HG03342 (cell line): ENCODE data around the gene DNAJC8.

ENCODE experiments used
- ATAC-seq: cut with Tn5 transposase; IDR thresholded peaks from one replicate; pipeline ENCODE4 v1.9.1; 2021; ENCODE audit warnings: mild to moderate bottlenecking, moderate library complexity; ENCODE audit not compliant: unreplicated experiment

DNAJC8 gene

GRCh38 chr1:28249866-28250295 lies 17.1 kb upstream of the DNAJC8 start:
- no peak for ATAC-seq

- no peak for ATAC-seq
Measured at GRCh38 chr1:28249013-28249865, 16.4 kb upstream of the DNAJC8 start.

- ATAC-seq: no peak
Measured at GRCh38 chr1:28248273-28249012, 15.6 kb upstream of the DNAJC8 start.

GRCh38 chr1:28247612-28248272 lies 14.9 kb upstream of the DNAJC8 start:
- ATAC-seq: no peak

GRCh38 chr1:28246427-28246832 lies 13.6 kb upstream of the DNAJC8 start:
- ATAC-seq: no peak

GRCh38 chr1:28244549-28245251 lies 11.9 kb upstream of the DNAJC8 start:
- no peak for ATAC-seq

- no peak for ATAC-seq
Measured at GRCh38 chr1:28243685-28244311, 11.0 kb upstream of the DNAJC8 start.

GRCh38 chr1:28241638-28242241 lies 8.9 kb upstream of the DNAJC8 start:
- no peak for ATAC-seq

GRCh38 chr1:28240024-28240423 lies 7.2 kb upstream of the DNAJC8 start:
- no peak for ATAC-seq

GRCh38 chr1:28239004-28239403 lies 6.2 kb upstream of the DNAJC8 start:
- ATAC-seq: no peak

GRCh38 chr1:28236656-28237322 lies 4.0 kb upstream of the DNAJC8 start:
- no peak for ATAC-seq

- ATAC-seq: peak; percentile 87
Measured at GRCh38 chr1:28235755-28236655, 3.2 kb upstream of the DNAJC8 start, which contains the start of gene ATP5IF1. Gene ATP5IF1 (plus strand): TSS chr1:28236124. CDS start chr1:28236184, 60 bp downstream.

GRCh38 chr1:28233264-28233606 lies 406 bp upstream of the DNAJC8 start:
- no peak for ATAC-seq

- no peak for ATAC-seq
Measured at GRCh38 chr1:28229996-28230395, 2.8 kb downstream of the DNAJC8 start.

GRCh38 chr1:28229089-28229488 lies 3.7 kb downstream of the DNAJC8 start:
- no peak for ATAC-seq

GRCh38 chr1:28213315-28213714 lies 19.5 kb downstream of the DNAJC8 start:
- no peak for ATAC-seq

- ATAC-seq: no peak
Measured at GRCh38 chr1:28209700-28210099, 23.1 kb downstream of the DNAJC8 start.

GRCh38 chr1:28208818-28209441 lies 23.9 kb downstream of the DNAJC8 start:
- ATAC-seq: no peak
